Bronchial epithelial cell (primary cell): ENCODE data around the gene EIF2S3B. TPM values are rescaled to one million over a fixed set of nuclear protein-coding genes. Genes with fewer than 3 reads are reported as not detected.
"Not testable (repeated sequence)": the region's sequence is repeated elsewhere in the genome, so short reads cannot be mapped to it uniquely, and the experiment has no call there.

Source experiments
- DNase-seq: peaks from one replicate; pipeline ENCODE4 v3.0.0-alpha.2; 2010; ENCODE audit warnings: low read depth
- FAIRE-seq: peaks from 2 replicates; lab custom pipeline; 2011; peaks lifted over from hg19 to GRCh38; lab: Jason Lieb, UNC
- H3K27me3 ChIP-seq: 2 replicates; pipeline ENCODE4 v1.5.1; 2011; ENCODE audit warnings: low read length; ENCODE audit not compliant: control insufficient read depth, insufficient read depth
- H3K36me3 ChIP-seq: 2 replicates; pipeline ENCODE4 v1.5.1; 2011; ENCODE audit warnings: low read length; ENCODE audit not compliant: control insufficient read depth, insufficient read depth
- H3K4me3 ChIP-seq: 2 replicates; pipeline ENCODE4 v1.5.1; 2011; ENCODE audit warnings: mild to moderate bottlenecking, low read depth, low read length, control low read depth
- total RNA-seq: library from RNA; depleted of rRNA; stranded (reverse); fragments of >200 nt; gene quantifications from 2 replicates; pipeline ENCODE4 v1.2.1, GENCODE V29; 2014
- TF ChIP-seq, protein P1 (sequence below): IDR thresholded peaks from 2 replicates; pipeline ENCODE4 v1.5.1; 2011; ENCODE audit warnings: mild to moderate bottlenecking, moderate library complexity, low read length, control low read depth, inconsistent platforms; ENCODE audit not compliant: insufficient read depth, severe bottlenecking

EIF2S3B gene
- 0.77 and 0.79 TPM in 2 replicates for total RNA-seq

DNA sequence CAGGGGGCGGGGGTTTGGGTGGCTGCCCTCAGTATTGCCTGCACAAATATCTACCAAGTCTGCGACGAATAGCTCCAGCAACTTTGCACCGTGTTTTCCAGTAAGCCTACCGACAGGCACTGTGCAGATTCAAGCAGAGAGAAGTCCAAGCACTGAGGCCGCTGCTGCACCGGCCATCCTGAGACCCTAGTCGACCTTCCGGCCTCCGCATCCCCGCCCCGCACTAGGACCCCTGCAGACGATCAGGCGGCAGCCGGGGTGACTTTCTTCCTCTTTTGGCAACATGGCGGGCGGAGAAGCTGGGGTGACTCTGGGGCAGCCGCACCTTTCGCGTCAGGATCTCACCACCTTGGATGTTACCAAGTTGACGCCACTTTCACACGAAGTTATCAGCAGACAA lies at the start of gene EIF2S3B:
EIF2S3B (plus strand) TSS at position 271 of the 400 bp plus-strand sequence; CDS start at position 284, 13 bp downstream.
- Histone ChIP-seq H3K27me3 (no peaks in the 10 kb centered on the region), H3K36me3 (no peaks in the 10 kb centered on the region), H3K4me3 (no peak within 1 kb of the TSS)
- TF ChIP-seq, protein P1, sequence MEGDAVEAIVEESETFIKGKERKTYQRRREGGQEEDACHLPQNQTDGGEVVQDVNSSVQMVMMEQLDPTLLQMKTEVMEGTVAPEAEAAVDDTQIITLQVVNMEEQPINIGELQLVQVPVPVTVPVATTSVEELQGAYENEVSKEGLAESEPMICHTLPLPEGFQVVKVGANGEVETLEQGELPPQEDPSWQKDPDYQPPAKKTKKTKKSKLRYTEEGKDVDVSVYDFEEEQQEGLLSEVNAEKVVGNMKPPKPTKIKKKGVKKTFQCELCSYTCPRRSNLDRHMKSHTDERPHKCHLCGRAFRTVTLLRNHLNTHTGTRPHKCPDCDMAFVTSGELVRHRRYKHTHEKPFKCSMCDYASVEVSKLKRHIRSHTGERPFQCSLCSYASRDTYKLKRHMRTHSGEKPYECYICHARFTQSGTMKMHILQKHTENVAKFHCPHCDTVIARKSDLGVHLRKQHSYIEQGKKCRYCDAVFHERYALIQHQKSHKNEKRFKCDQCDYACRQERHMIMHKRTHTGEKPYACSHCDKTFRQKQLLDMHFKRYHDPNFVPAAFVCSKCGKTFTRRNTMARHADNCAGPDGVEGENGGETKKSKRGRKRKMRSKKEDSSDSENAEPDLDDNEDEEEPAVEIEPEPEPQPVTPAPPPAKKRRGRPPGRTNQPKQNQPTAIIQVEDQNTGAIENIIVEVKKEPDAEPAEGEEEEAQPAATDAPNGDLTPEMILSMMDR: no peak
- FAIRE-seq (no peak), DNase-seq (no peak)

- FAIRE-seq: no peak
- H3K36me3 ChIP-seq: no peaks in the 10 kb centered on the region
- DNase-seq: no peak
- no peak overlapping the region for H3K4me3 ChIP-seq
- TF ChIP-seq, protein P1: no peak
- no peaks in the 10 kb centered on the region for H3K27me3 ChIP-seq
Measured at GRCh38 chr12:10456856-10457255, 48.8 kb upstream of the EIF2S3B start.

DNA sequence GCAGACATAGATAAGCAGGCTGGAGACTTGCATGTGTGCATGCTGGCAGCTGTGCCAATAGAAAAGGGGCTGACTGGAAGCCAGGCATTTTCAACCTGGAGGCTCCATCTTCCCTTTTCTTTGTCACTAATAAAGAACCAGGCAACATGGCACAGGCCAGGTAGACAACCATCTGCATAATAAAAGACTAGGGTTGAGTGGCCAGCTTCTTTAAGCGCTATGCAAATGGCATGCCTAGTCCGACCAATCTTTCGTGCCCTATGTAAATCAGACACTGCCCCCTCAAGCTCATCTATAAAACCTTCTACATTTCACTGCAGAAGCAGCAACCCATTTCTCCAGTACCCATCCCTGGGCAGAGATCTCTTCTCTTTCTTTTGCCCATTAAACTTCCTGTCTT lies 47.9 kb upstream of the EIF2S3B start:
- FAIRE-seq (no peak), DNase-seq (no peak)
- Histone ChIP-seq H3K36me3 (no peaks in the 10 kb centered on the region), H3K4me3 (no peak overlapping the region), H3K27me3 (no peaks in the 10 kb centered on the region)
- TF ChIP-seq, protein P1: no peak

- Histone ChIP-seq H3K4me3 (no peak overlapping the region), H3K36me3 (no peaks in the 10 kb centered on the region), H3K27me3 (no peaks in the 10 kb centered on the region)
- no peak for DNase-seq
- TF ChIP-seq, protein P1: no peak
- FAIRE-seq: no peak
Measured at GRCh38 chr12:10466311-10466710, 39.4 kb upstream of the EIF2S3B start.

DNA sequence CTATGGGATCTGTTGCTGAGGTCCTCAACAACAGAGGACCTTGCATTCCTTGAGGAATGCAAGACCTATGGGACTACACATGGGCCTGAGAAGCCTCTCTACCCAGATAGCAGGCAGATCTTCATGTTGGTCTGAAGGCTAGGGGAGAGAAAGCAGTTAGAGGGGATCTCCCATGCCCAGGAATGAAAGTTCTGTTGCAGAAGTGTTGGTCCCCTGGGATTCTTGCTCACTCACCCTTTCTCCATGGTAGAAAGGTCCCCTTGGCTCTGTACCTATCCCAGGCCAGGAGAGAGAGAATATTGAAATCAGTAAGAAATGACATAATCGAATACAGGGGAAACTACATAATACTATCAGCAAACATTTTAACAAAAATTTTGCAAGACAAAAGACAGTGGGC lies 36.0 kb upstream of the EIF2S3B start:
- no peak for DNase-seq
- no peaks in the 10 kb centered on the region for H3K27me3 ChIP-seq
- H3K36me3 ChIP-seq: no peaks in the 10 kb centered on the region
- FAIRE-seq: no peak
- no peak overlapping the region for H3K4me3 ChIP-seq
- TF ChIP-seq, protein P1: no peak

DNA sequence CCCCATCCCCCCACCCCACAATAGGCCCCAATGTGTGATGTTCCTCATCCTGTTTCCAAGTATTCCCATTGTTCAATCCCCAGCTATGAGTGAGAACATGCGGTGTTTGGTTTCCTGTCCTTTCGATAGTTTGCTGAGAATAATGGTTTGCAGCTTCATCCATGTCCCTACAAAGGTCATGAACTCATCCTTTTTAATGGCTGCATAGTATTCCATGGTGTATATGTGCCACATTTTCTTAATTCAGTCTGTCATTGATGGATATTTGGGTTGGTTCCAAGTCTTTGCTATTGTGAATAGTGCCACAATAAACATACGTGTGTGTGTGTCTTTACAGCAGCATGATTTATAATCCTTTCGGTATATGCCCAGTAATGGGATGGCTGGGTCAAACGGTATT lies 32.9 kb upstream of the EIF2S3B start:
- not testable (repeated sequence) for H3K27me3 ChIP-seq, H3K4me3 ChIP-seq, DNase-seq, H3K36me3 ChIP-seq, FAIRE-seq

- DNase-seq, H3K36me3 ChIP-seq, H3K4me3 ChIP-seq, FAIRE-seq, H3K27me3 ChIP-seq: not testable (repeated sequence)
Measured at GRCh38 chr12:10481901-10482300, 23.8 kb upstream of the EIF2S3B start.

DNA sequence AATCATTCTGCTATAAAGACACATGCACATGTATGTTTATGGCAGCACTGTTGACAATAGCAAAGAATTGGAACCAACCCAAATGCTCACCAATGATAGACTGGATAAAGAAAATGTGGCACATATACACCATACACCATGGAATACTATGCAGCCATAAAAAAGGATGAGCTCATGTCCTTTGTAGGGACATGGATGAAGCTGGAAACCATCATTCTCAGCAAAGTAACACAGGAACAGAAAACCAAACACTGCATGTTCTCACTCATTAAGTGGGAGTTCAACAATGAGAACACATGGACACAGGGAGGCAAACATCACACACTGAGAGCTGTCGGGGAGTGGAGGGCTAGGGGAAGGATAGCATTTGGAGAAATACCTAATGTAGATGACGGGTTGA lies 18.4 kb upstream of the EIF2S3B start:
- not testable (repeated sequence) for H3K36me3 ChIP-seq, H3K27me3 ChIP-seq, FAIRE-seq, H3K4me3 ChIP-seq, DNase-seq
